GM20000 (cell line): Measurements from ENCODE around the gene ANGPTL8.

Experiments
- DNase-seq: peaks from one replicate; pipeline ENCODE4 v3.0.0; 2012; ENCODE audit warnings: low spot score
- TF ChIP-seq, protein P1 (sequence below): IDR thresholded peaks from 2 replicates; pipeline ENCODE4 v1.5.1; 2012; ENCODE audit warnings: mild to moderate bottlenecking, control low read depth; ENCODE audit errors: extremely low read depth, missing control alignments

The ANGPTL8 gene

DNA sequence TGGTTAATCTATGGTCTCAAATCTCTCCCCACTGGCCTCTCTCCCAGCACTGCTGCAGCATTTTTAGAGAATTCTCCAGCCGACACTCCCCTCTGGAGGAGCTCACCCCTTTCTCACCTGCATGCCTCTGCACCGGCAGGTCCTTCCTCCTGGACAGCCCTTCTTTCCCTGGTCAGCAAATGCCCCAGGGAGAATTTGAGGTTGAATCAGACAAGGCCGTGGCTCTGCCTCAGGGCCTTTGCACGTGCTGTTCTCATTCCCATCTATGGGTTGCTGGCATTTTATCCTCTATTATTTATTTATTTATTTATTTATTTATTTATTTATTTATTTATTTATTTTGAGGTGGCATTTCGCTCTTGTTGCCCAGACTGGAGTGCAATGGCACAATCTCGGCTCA lies 24.3 kb downstream of the ANGPTL8 start:
- DNase-seq: no peak
- TF ChIP-seq, protein P1, sequence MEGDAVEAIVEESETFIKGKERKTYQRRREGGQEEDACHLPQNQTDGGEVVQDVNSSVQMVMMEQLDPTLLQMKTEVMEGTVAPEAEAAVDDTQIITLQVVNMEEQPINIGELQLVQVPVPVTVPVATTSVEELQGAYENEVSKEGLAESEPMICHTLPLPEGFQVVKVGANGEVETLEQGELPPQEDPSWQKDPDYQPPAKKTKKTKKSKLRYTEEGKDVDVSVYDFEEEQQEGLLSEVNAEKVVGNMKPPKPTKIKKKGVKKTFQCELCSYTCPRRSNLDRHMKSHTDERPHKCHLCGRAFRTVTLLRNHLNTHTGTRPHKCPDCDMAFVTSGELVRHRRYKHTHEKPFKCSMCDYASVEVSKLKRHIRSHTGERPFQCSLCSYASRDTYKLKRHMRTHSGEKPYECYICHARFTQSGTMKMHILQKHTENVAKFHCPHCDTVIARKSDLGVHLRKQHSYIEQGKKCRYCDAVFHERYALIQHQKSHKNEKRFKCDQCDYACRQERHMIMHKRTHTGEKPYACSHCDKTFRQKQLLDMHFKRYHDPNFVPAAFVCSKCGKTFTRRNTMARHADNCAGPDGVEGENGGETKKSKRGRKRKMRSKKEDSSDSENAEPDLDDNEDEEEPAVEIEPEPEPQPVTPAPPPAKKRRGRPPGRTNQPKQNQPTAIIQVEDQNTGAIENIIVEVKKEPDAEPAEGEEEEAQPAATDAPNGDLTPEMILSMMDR: no peak

DNA sequence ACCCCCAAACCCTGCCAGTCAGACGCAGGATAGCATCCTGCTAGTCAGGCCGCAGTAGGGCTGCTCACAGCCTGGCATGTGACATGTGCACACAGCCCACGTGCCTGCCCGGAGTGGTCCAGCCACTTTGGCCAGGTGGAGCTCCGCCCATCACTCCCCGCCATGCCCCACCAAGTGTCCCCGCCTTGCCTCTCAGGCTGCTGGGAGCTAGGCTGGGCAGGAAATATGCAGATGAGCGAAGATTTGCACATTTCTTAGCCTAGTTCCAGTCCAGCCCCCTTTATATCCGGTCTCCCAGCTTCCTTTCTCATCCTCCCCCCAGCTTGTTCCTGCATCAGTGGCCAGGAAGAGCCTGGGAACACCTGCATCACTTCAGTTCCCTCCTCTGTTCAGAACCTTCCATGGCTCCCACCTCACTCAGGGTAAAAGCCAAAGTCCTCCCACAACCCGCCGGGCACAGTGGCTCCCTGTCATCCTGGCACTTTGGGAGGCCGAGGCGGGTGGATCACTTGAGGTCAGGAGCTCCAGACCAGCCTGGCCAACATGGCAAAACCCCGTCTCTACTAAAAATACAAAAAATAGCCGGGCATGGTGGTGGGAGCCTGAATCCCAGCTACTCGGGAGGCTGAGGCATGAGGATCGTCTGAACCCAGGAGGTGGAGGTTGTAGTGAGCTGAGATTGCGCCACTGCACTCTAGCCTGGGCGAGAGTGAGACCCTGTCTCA lies 25.2 kb downstream of the ANGPTL8 start:
- peak; percentile 46 for DNase-seq

GRCh38 chr19:11265177-11265784 lies 25.9 kb downstream of the ANGPTL8 start:
- DNase-seq: no peak
- TF ChIP-seq, protein P1: no peak

More for the DNA sequence above, 25.2 kb downstream of the ANGPTL8 start:
- TF ChIP-seq, protein P1: no peak

- DNase-seq: no peak
- TF ChIP-seq, protein P1: no peak
Observed at GRCh38 chr19:11265785-11266236, 26.4 kb downstream of the ANGPTL8 start.

DNA sequence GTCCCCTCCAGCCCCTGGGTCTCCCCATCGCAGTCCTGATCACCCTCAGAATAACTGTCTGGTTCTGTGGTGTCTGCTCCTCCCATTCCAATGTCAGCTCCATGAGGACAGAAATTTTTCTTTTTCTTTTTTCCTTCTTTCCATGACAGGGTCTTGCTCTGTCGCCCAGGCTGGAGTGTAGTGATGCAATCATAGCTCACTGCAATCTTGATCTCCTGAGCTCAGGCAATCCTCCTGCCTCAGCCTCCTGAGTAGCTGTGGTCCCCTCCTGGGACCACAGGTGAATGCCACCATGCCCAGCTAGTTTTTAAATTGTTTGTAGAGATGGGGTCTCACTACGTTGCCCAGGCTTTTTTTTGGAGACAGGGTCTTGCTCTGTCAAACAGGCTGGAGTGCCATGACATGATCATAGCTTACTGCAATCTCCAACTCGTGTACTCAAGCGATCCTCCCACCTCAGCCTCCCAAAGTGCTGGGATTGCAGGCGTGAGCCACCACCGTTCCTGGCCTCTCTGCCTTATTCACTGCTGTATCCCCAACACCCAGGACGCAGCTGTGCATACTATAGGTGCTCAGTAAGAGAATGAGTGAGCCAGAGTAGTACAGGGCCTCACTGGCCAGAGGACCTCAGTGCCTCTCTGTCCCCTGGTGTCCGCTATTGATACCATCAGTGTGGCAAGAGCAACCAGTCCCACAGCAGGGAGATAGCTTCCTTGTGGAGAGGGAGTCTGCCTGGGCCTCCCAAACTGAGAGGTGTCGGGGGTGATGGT lies 28.1 kb downstream of the ANGPTL8 start:
- no peak for DNase-seq
- TF ChIP-seq, protein P1: no peak

DNA sequence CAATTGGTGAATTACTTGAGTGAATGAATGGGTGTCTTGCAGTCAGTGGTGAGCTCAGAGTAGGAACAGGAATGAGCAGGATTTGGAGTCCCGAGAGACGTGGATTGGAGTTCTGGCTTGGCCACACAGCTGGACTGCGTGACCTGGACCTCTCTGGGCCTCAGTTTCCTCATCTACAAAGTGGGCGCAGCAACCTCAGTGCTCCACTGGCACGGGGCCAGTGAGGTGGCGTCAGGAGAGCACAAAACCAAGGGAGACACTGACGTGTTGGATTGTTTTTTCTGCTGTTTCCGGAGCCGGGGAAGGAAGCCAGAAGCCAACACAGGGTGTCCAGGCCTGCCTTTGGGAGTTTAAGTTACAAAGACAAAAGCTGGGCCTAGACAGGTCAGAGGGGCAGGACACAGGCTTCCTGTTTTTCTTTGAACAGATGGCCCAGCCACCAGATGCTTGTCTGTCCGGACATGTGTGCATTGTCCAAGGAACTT lies 29.4 kb downstream of the ANGPTL8 start:
- no peak for DNase-seq
- TF ChIP-seq, protein P1: no peak

DNA sequence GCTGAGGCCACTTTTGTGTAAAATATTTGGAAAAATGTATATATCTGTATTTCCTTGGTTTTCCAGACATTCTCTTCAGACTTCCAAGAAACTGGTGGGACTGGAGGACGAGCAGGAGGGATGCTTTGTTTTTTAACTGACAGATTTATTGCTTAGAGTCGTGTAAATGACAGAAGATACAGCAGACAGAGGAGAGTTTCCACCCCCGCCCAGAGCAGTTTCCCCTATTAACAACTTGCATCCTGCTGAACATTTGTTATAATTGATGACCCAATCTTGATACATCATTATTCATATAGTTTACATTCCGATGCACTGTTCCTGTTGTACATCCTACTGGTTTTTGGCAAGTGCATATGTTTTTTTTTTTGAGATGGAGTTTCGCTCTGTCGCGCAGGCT lies 30.0 kb downstream of the ANGPTL8 start:
- TF ChIP-seq, protein P1: no peak
- no peak for DNase-seq
